ENCODE data around the gene PLEKHA4. TPM values are rescaled to one million over a fixed set of nuclear protein-coding genes. Genes with fewer than 3 reads are reported as not detected.

PLEKHA4 gene
- total RNA-seq, 4 donors from 2014 or later, result 11.4 to 27.4 (median 18.9) TPM

DNA sequence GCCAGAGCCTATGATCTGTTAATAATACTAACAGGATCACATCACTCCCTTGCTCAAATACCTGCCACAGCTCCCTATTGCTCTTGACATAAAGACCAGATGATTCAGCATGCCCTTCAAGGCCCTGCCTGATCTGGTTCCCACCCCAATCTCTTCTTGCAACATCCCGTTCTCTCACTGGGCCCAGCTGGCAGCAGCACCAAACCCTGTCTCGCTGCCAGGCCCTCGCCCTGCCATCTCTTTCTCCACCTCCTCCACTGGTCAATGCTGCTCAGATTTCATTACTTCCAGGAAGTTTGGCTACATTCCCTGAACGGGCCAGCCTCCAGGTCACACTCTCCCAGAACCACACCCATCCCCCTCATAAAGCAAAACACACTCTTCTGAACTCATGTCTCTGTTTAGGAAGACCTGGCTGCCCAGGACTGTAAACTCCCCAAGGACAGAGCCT, 49.0 kb downstream of the PLEKHA4 start:
- Histone ChIP-seq H3K4me3 (no peak overlapping the region), H3K27ac (replicated peaks in 1 of 4) (peak overlapping the region; percentile 57 to 73 (median 61)), H3K4me1 (peaks cover 0 to 26% (median 14%) of the 10 kb centered on the region in 4 donors), H3K36me3 (no peaks in the 10 kb centered on the region), H3K27me3 (no peaks in the 10 kb centered on the region), H3K9me3 (no peaks in the 10 kb centered on the region)
- TF ChIP-seq POLR2A (IDR thresholded peaks at IDR 0.05; ENCODE audit: low read depth), result no peak
- peak; percentile 72 to 78 for TF ChIP-seq POLR2AphosphoS5 (IDR thresholded peaks at IDR 0.05)
- DNase-seq (ENCODE audit: extremely low spot score), result peak; percentile 97
- WGBS, result 46% methylated on average over 4 of the region's 4 CpGs
- intact Hi-C loops (cut with DNase I), result no loop called here

DNA sequence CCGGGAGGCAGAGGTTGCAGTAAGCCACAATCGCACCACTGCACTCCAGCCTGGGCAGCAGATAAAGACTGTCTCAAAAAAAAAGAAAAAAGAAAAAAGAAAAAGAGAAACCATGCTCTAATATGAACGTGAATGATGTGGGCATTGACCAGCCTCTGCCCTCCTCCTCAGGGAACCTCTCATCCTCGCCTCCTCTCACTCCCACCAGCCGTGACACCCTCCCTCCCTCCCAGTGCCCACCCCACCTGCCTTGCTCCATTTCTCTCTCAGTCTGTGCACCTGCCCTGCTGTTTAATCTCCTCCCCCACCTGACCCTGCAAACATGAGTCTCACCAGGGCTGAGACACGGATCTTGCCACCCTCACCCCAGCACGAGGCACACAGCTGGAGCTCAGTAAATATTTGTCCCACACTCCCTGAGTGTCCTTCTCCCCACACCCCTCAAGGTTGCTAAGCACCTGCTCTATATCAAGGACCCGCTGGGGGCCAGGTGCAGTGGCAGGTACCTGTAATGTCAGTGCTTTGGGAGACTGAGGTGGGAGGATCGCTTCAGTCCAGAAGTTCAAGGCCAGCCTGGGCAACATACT, 50.1 kb downstream of the PLEKHA4 start:
- Histone ChIP-seq H3K4me3 (no peak overlapping the region), H3K27ac (replicated peaks in 1 of 4) (peak overlapping the region in 3 of 4 donors; percentile 57 to 73 (median 62)), H3K4me1 (peaks cover 0 to 26% (median 15%) of the 10 kb centered on the region in 4 donors), H3K36me3 (no peaks in the 10 kb centered on the region), H3K9me3 (no peaks in the 10 kb centered on the region), H3K27me3 (no peaks in the 10 kb centered on the region)
- WGBS, result 86% methylated on average over 7 of the region's 9 CpGs
- TF ChIP-seq POLR2AphosphoS5 (IDR thresholded peaks at IDR 0.05) (no peak), EP300 (IDR thresholded peaks at IDR 0.05) (no peak), POLR2A (IDR thresholded peaks at IDR 0.05; ENCODE audit: low read depth) (no peak)
- TF ChIP-seq, protein P1, sequence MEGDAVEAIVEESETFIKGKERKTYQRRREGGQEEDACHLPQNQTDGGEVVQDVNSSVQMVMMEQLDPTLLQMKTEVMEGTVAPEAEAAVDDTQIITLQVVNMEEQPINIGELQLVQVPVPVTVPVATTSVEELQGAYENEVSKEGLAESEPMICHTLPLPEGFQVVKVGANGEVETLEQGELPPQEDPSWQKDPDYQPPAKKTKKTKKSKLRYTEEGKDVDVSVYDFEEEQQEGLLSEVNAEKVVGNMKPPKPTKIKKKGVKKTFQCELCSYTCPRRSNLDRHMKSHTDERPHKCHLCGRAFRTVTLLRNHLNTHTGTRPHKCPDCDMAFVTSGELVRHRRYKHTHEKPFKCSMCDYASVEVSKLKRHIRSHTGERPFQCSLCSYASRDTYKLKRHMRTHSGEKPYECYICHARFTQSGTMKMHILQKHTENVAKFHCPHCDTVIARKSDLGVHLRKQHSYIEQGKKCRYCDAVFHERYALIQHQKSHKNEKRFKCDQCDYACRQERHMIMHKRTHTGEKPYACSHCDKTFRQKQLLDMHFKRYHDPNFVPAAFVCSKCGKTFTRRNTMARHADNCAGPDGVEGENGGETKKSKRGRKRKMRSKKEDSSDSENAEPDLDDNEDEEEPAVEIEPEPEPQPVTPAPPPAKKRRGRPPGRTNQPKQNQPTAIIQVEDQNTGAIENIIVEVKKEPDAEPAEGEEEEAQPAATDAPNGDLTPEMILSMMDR (IDR thresholded peaks at IDR 0.05), result no peak
- no peak for DNase-seq (ENCODE audit: extremely low spot score)
- intact Hi-C loops (cut with DNase I), result no loop called here

DNA sequence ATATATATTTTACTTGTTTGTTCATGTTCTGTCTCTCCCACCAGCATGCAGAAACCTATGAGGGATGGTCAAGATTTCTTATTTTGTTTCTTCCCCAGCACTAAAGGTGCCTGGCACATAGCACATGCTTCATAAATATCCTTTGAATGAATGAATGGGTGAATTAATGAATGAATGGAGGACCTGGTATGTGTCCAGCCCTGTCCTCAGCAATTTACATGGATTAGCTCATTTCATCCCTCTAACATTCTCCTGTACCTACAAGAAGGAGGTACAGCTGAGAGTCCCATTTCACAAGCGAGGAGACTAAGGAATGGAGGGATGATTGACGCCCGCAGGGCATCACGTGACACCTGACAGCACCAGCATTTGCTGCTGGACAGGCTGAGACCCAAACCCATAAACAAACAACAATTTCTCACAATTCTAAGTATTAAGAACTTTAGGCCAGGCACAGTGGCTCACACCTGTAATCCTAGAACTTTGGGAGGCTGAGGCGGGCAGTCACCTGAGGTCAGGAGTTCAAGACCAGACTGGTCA, 50.8 kb downstream of the PLEKHA4 start:
- Histone ChIP-seq H3K27ac (replicated peaks in 1 of 4) (no peak overlapping the region), H3K36me3 (no peaks in the 10 kb centered on the region), H3K27me3 (no peaks in the 10 kb centered on the region), H3K4me1 (peaks cover 2 to 33% (median 22%) of the 10 kb centered on the region in 4 donors), H3K4me3 (no peak overlapping the region), H3K9me3 (no peaks in the 10 kb centered on the region)
- DNase-seq (ENCODE audit: extremely low spot score), result no peak
- TF ChIP-seq POLR2A (IDR thresholded peaks at IDR 0.05; ENCODE audit: low read depth) (no peak), POLR2AphosphoS5 (IDR thresholded peaks at IDR 0.05) (no peak)
- TF ChIP-seq, protein P1 (IDR thresholded peaks at IDR 0.05), result no peak
- WGBS, result 98% methylated on average over 5 of the region's 5 CpGs
- intact Hi-C loops (cut with DNase I), result no loop called here

DNA sequence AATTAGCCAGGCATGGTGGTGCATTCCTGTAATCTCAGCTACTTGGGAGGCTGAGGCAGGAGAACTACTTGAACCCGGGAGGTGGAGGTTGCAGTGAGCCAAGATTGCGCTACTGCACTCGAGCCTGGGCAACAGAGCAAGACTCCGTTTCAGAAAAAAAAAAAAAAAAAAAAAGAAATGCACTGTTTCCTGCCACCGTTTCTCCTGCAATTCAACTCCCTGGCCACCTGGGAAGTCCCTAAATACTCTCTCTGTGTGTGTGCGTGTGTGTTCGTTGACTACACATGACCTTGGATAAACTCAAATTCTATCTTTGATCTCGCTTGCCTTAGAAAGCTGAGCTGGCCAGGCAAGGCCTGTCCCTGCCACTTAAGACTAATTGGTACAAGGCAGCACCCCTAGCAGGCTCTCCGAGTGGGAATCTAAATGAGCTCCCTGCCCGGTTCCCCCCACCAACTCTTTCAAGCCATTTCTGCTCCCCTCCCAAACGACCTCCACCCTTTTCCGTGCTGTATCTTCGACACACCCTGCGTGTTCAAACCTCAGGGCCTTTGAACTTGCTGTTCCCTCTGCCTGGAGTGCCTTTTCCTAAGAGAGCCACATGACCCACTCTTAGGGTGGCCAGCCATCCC, 52.4 kb downstream of the PLEKHA4 start:
- no peak for TF ChIP-seq POLR2AphosphoS5 (IDR thresholded peaks at IDR 0.05)
- no peak for TF ChIP-seq EP300 (IDR thresholded peaks at IDR 0.05)
- TF ChIP-seq POLR2A (IDR thresholded peaks at IDR 0.05; ENCODE audit: low read depth), result no peak
- no peaks in the 10 kb centered on the region for H3K27me3 ChIP-seq
- WGBS, result 67% methylated on average over 14 of the region's 14 CpGs
- no peak overlapping the region for H3K4me3 ChIP-seq
- H3K9me3 ChIP-seq, result no peaks in the 10 kb centered on the region
- peaks cover 6 to 46% (median 35%) of the 10 kb centered on the region in 4 donors for H3K4me1 ChIP-seq
- H3K36me3 ChIP-seq, result no peaks in the 10 kb centered on the region
- intact Hi-C loops (cut with DNase I), result no loop called here
- DNase-seq (ENCODE audit: extremely low spot score), result no peak
- H3K27ac ChIP-seq (replicated peaks in 1 of 4), result peak overlapping the region in 3 of 4 donors; percentile 20 to 57 (median 23)

DNA sequence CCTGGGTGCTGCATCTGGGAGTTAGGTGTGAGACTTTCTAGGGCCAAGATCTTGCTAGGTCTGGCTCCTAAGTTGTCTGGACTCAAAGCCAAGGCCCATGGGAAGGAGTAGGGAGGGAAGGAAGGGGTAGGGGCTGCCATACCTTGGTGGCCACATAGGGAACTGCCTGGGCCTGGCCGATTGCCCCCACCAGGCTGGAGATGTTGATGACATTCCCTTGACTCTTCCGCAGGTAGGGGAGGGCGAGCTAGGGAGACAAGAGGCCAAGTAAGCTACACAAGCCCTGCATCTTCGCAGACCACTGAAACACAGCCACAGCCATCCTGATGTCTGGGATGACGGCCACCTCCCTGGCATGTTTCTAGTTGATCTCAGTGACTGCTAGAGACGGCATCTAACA, 53.5 kb downstream of the PLEKHA4 start:
- no peak for DNase-seq (ENCODE audit: extremely low spot score)
- TF ChIP-seq POLR2AphosphoS5 (IDR thresholded peaks at IDR 0.05) (no peak), EP300 (IDR thresholded peaks at IDR 0.05) (no peak), POLR2A (IDR thresholded peaks at IDR 0.05; ENCODE audit: low read depth) (no peak)
- TF ChIP-seq, protein P1 (IDR thresholded peaks at IDR 0.05), result no peak
- Histone ChIP-seq H3K27ac (replicated peaks in 1 of 4) (peak overlapping the region in 1 of 4 donors; percentile 57), H3K4me3 (no peak overlapping the region), H3K36me3 (no peaks in the 10 kb centered on the region), H3K27me3 (no peaks in the 10 kb centered on the region), H3K4me1 (peaks cover 13 to 52% (median 41%) of the 10 kb centered on the region in 4 donors), H3K9me3 (no peaks in the 10 kb centered on the region)
- intact Hi-C loops (cut with DNase I), result no loop called here
- 86% methylated on average over 6 of the region's 6 CpGs for WGBS

Data from esophagus muscularis mucosa (tissue), 4 donors.